Body of pancreas (tissue), 4 donors: Measurements from ENCODE around the gene RING1.

Experiments used
- POLR2A ChIP-seq, 3 donors: fragments of 450-650 bp; IDR thresholded peaks; one replicate each; pipeline ENCODE4 v1.6.1; 2016; ENCODE audit warnings: antibody characterized with exemption in 3 of 3, mild to moderate bottlenecking in 2 of 3
- TF ChIP-seq, protein P1 (sequence below), 7 experiments: fragments of 450-650 bp in 4 of 7; fragments of 200-600 bp in 3 of 7; sonication (generic) in 3 of 7; IDR thresholded peaks; one replicate each; pipeline ENCODE4 v1.5.1; 2016 to 2019; ENCODE audit warnings: antibody characterized with exemption in 7 of 7

DNA sequence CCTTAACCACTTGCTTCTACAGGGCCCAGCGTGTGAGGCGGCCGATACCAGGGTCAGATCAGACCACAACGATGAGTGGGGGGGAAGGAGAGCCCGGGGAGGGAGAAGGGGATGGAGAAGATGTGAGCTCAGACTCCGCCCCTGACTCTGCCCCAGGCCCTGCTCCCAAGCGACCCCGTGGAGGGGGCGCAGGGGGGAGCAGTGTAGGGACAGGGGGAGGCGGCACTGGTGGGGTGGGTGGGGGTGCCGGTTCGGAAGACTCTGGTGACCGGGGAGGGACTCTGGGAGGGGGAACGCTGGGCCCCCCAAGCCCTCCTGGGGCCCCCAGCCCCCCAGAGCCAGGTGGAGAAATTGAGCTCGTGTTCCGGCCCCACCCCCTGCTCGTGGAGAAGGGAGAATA lies 2.8 kb downstream of the RING1 start:
- TF ChIP-seq, protein P1, sequence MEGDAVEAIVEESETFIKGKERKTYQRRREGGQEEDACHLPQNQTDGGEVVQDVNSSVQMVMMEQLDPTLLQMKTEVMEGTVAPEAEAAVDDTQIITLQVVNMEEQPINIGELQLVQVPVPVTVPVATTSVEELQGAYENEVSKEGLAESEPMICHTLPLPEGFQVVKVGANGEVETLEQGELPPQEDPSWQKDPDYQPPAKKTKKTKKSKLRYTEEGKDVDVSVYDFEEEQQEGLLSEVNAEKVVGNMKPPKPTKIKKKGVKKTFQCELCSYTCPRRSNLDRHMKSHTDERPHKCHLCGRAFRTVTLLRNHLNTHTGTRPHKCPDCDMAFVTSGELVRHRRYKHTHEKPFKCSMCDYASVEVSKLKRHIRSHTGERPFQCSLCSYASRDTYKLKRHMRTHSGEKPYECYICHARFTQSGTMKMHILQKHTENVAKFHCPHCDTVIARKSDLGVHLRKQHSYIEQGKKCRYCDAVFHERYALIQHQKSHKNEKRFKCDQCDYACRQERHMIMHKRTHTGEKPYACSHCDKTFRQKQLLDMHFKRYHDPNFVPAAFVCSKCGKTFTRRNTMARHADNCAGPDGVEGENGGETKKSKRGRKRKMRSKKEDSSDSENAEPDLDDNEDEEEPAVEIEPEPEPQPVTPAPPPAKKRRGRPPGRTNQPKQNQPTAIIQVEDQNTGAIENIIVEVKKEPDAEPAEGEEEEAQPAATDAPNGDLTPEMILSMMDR (IDR thresholded peaks at IDR 0.05), result no peak
- TF ChIP-seq POLR2A (IDR thresholded peaks at IDR 0.05), result no peak
